ENCODE data around the gene ACOXL.
A peak's percentile ranks its signal among the peaks of the same experiment; 100 is the strongest.

Gene ACOXL

DNA sequence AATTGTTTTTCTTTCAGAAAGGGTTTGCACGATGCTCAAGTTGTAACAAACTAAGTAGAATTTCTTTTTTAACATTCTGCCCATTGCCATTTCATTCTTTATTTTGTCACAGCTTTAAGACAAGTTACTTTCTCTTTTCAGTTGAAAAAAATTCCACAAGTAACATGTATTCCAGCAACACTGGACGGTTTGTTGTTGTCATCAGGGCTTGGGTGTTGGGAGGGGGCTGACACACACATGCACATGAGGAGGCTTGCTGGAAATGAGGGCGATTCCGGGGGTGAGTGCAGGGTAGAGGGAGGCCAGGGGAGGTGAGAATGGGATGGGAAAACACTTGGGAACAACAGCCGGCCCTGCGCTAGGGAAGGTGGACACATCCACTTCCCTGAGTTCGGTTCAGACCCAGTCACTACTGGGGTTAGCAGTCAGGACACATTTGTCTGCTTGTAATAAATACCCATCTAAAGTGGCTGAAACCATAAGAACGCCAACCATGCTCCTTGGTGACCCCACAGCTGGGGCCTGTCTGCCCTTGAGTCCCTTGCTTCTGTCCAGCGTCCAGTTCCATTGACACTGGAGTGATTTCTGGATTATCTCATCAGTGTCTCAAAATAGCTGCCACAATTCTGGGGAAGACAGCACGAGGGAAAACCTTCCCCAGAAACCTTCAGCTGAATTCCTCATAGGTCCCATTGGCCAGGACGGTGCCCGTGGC is 246.5 kb downstream of the ACOXL start:
- no peak for TF ChIP-seq CTCF (IDR thresholded peaks at IDR 0.05; ENCODE audit: borderline replicate concordance, insufficient read depth, low read depth, low read length)

GRCh38 chr2:110979471-110980338 is 247.3 kb downstream of the ACOXL start:
- H3K4me3 ChIP-seq (ENCODE audit: low read depth, low read length): no peak overlapping the region
- 0 out of 2 replicates have a peak, but pooled peaks have one; percentile 0 for TF ChIP-seq CTCF (IDR thresholded peaks at IDR 0.05; ENCODE audit: borderline replicate concordance, insufficient read depth, low read depth, low read length)

More for the DNA sequence above, 246.5 kb downstream of the ACOXL start:
- no peak overlapping the region for H3K4me3 ChIP-seq (ENCODE audit: low read depth, low read length)

- no peak overlapping the region for H3K4me3 ChIP-seq (ENCODE audit: low read depth, low read length)
- no peak for TF ChIP-seq CTCF (IDR thresholded peaks at IDR 0.05; ENCODE audit: borderline replicate concordance, insufficient read depth, low read depth, low read length)
Measured at GRCh38 chr2:110980339-110981062, 248.1 kb downstream of the ACOXL start.

DNA sequence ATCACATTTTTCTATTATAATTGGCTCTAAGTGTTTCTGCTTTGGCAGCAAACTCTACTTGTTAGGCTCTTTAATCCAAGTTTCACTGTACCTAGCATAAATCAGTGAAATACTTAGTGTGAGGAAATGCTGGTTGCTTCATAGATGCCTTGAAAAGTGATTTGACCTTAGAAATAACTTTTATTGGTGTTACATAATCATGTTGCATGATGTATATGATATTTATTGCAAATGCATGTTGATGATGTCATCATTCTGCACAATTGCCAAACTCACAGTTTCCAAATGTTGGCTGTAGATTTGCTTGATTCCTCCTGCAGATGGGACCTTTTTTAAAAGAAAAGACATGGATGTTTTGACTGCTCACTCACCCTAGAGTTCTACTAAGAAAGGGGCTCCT is 250.8 kb downstream of the ACOXL start:
- TF ChIP-seq CTCF (IDR thresholded peaks at IDR 0.05; ENCODE audit: borderline replicate concordance, insufficient read depth, low read depth, low read length): no peak
- H3K4me3 ChIP-seq (ENCODE audit: low read depth, low read length): no peak overlapping the region

GRCh38 chr2:110984694-110985490 is 252.5 kb downstream of the ACOXL start:
- TF ChIP-seq CTCF (IDR thresholded peaks at IDR 0.05; ENCODE audit: borderline replicate concordance, insufficient read depth, low read depth, low read length): no peak

GRCh38 chr2:110990440-110990839 is 258.1 kb downstream of the ACOXL start:
- TF ChIP-seq CTCF (IDR thresholded peaks at IDR 0.05; ENCODE audit: borderline replicate concordance, insufficient read depth, low read depth, low read length): no peak
- no peak overlapping the region for H3K4me3 ChIP-seq (ENCODE audit: low read depth, low read length)

More at GRCh38 chr2:110984694-110985490, 252.5 kb downstream of the ACOXL start:
- no peak overlapping the region for H3K4me3 ChIP-seq (ENCODE audit: low read depth, low read length)
